Caco-2 (cell line): Measurements from ENCODE around the gene HM13. TPM values are rescaled to one million over a fixed set of nuclear protein-coding genes. Genes with fewer than 3 reads are reported as not detected.

Source experiments
- BruUV-seq: library from RNA; stranded (reverse); fragments of 400-500 nt; replicated peaks from 2 replicates; lab custom pipeline; 2021; lab: Mats Ljungman, UMichigan
- CTCF ChIA-PET: fragments of 300-600 bp; sonication (Branson Sonifier 250); formaldehyde crosslinking; loops from one replicate; lab custom pipeline; 2022; ENCODE audit warnings: antibody characterized with exemption; lab: Charles Lee
- POLR2A ChIA-PET: fragments of 300-600 bp; sonication (Branson Sonifier 250); formaldehyde crosslinking; loops from one replicate; lab custom pipeline; 2022; ENCODE audit warnings: antibody characterized with exemption; lab: Charles Lee
- DNase-seq, 2 experiments: peaks; one replicate each; pipeline versions ENCODE4 v3.0.0 to v3.0.0-alpha.2; 2020 to 2022
- H3K27me3 ChIP-seq: replicated peaks from 2 replicates; pipeline ENCODE4 v1.6.0; 2011; ENCODE audit warnings: low read length; ENCODE audit not compliant: control insufficient read depth, insufficient read depth
- H3K36me3 ChIP-seq: 2 replicates; pipeline ENCODE4 v1.5.1; 2011; ENCODE audit warnings: low read length; ENCODE audit not compliant: control insufficient read depth, insufficient read depth
- H3K4me1 ChIP-seq: fragments of 250-450 bp; sonication (Bioruptor Pico); 2 replicates; pipeline ENCODE4 v1.5.1; 2020; ENCODE audit warnings: mild to moderate bottlenecking
- H3K4me3 ChIP-seq: 2 replicates; pipeline ENCODE4 v1.5.1; 2011; ENCODE audit warnings: low read depth, mild to moderate bottlenecking, control low read depth, low read length
- H3K9me3 ChIP-seq: fragments of 250-450 bp; sonication (Bioruptor Pico); 2 replicates; pipeline ENCODE4 v1.5.1; 2020; ENCODE audit warnings: mild to moderate bottlenecking, moderate library complexity
- H3K27ac Mint-ChIP-seq: one replicate; pipeline ENCODE4 v1.8.0; 2022; ENCODE audit warnings: mixed read lengths; ENCODE audit not compliant: unreplicated experiment
- H3K27me3 Mint-ChIP-seq: one replicate; pipeline ENCODE4 v1.8.0; 2022; ENCODE audit warnings: mixed read lengths; ENCODE audit not compliant: insufficient read depth, unreplicated experiment
- H3K36me3 Mint-ChIP-seq: one replicate; pipeline ENCODE4 v1.8.0; 2022; ENCODE audit warnings: mild to moderate bottlenecking, mixed read lengths; ENCODE audit not compliant: insufficient read depth, unreplicated experiment
- H3K4me1 Mint-ChIP-seq: one replicate; pipeline ENCODE4 v1.8.0; 2022; ENCODE audit warnings: low read depth, mixed read lengths; ENCODE audit not compliant: unreplicated experiment
- H3K4me3 Mint-ChIP-seq: one replicate; pipeline ENCODE4 v1.8.0; 2022; ENCODE audit warnings: mild to moderate bottlenecking, moderate library complexity, mixed read lengths; ENCODE audit not compliant: unreplicated experiment
- H3K9me3 Mint-ChIP-seq: one replicate; pipeline ENCODE4 v1.8.0; 2022; ENCODE audit warnings: mixed read lengths; ENCODE audit not compliant: unreplicated experiment
- intact Hi-C: fragments of 100-400 bp; cut with micrococcal nuclease; formaldehyde crosslinking; loops from one replicate; pipeline ENCODE4 v1.10.0; 2022; ENCODE audit not compliant: unreplicated experiment
- total RNA-seq: library from RNA; stranded (reverse); gene quantifications from 2 replicates; pipeline ENCODE4 v1.2.3, GENCODE V29; 2022
- TF ChIP-seq, protein P1 (sequence below), 2 experiments: fragments of 200-600 bp in 1 of 2; IDR thresholded peaks; 1 replicate in 1 of 2; 2 replicates in 1 of 2; pipeline versions ENCODE4 v1.5.1 to v1.8.0; 2011 to 2022; ENCODE audit warnings: antibody characterized with exemption in 1 of 2, control low read depth in 1 of 2, inconsistent platforms in 1 of 2, low read depth in 1 of 2, low read length in 1 of 2, mild to moderate bottlenecking in 1 of 2, moderate library complexity in 1 of 2; ENCODE audit not compliant: insufficient read depth in 1 of 2, severe bottlenecking in 1 of 2, unreplicated experiment in 1 of 2

HM13 gene
- total RNA-seq, 1 experiment from 2014 or later = 443 TPM

DNA sequence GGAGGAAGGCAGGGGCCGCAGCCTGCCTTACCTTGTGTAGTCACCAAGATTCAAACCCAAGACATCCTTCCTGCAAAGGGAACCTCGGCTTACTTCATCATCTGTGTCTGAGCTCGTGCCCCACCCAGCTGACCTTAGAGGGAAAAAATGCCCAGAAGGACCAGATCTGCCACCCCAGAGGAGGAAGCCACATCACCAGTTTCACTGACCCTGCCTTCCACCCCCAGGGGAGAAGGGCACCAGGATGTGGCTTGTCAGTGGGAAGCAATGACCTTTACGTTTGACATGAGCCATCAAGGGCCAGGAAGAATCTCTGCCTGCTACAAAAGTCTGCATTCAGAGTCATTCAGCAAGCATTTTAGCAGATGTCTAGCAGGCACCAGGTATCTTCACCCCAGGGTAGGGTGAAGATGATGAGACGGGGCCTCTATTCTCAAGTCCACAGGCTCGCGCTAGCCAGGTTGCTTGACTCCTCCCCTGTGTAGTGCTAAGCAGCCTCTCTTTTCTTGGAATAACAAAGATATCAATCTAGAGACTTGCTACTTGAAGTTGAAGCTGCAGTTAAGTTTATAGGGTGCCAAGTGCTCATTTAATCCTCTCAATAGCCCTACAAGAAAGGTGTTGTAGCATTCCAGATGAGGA lies 28.1 kb downstream of the HM13 start:
- Histone ChIP-seq H3K36me3 (peaks cover 8% of the 10 kb centered on the region), H3K27me3 (no peaks in the 10 kb centered on the region), H3K4me3 (no peak overlapping the region), H3K9me3 (no peaks in the 10 kb centered on the region), H3K4me1 (no peaks in the 10 kb centered on the region)
- Mint-ChIP-seq H3K4me3 (no peak overlapping the region), H3K27me3 (no peaks in the 10 kb centered on the region), H3K36me3 (peaks cover 89% of the 10 kb centered on the region), H3K4me1 (peaks cover 7% of the 10 kb centered on the region), H3K9me3 (no peaks in the 10 kb centered on the region), H3K27ac (no peak overlapping the region)
- intact Hi-C loops = no loop called here
- BruUV-seq = no TSS peak
- TF ChIP-seq, protein P1, sequence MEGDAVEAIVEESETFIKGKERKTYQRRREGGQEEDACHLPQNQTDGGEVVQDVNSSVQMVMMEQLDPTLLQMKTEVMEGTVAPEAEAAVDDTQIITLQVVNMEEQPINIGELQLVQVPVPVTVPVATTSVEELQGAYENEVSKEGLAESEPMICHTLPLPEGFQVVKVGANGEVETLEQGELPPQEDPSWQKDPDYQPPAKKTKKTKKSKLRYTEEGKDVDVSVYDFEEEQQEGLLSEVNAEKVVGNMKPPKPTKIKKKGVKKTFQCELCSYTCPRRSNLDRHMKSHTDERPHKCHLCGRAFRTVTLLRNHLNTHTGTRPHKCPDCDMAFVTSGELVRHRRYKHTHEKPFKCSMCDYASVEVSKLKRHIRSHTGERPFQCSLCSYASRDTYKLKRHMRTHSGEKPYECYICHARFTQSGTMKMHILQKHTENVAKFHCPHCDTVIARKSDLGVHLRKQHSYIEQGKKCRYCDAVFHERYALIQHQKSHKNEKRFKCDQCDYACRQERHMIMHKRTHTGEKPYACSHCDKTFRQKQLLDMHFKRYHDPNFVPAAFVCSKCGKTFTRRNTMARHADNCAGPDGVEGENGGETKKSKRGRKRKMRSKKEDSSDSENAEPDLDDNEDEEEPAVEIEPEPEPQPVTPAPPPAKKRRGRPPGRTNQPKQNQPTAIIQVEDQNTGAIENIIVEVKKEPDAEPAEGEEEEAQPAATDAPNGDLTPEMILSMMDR (IDR thresholded peaks at IDR 0.05; ENCODE audit: insufficient read depth in 1 of 2, low read depth in 1 of 2, low read length in 1 of 2, severe bottlenecking in 1 of 2, unreplicated experiment in 1 of 2) = no peak
- no peak for DNase-seq
- ChIA-PET CTCF (interaction anchor here (0.9 to 2.1 kb wide), 5 partner anchors 15 to 71 kb away, joined by 3 to 4 read pairs (median 4); no protein-coding TSS in a partner anchor), POLR2A (interaction anchor here (0.6 kb wide), 1 partner anchor 109 kb away, joined by 4 read pairs; no protein-coding TSS in a partner anchor)

DNA sequence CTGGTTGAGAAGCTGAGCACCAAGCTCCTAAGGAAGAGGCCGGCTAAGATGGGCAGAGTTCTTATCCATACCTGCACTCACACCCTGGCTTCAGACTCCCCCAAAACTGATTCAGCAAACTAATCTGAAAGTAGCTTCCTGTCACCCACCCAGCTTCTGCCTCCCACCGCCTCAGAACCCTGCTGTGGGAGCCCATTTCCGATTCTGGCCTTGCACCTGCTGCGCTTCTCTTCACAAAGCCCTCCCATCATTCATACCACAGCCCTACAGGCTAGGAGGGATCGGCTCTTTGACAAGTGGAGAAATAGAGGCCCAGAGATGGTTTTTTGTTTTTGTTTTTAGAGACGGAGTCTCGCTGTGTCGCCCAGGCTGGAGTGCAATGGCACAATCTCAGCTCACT lies 28.7 kb downstream of the HM13 start:
- Histone ChIP-seq H3K4me1 (no peaks in the 10 kb centered on the region), H3K4me3 (no peak overlapping the region), H3K9me3 (no peaks in the 10 kb centered on the region), H3K36me3 (peaks cover 8% of the 10 kb centered on the region), H3K27me3 (no peaks in the 10 kb centered on the region)
- TF ChIP-seq, protein P1 (IDR thresholded peaks at IDR 0.05; ENCODE audit: insufficient read depth in 1 of 2, low read depth in 1 of 2, low read length in 1 of 2, severe bottlenecking in 1 of 2, unreplicated experiment in 1 of 2) = no peak
- CTCF ChIA-PET = interaction anchor here (1.4 to 2.1 kb wide), 3 partner anchors 14 to 70 kb away, joined by 3 to 6 read pairs (median 4); no protein-coding TSS in a partner anchor
- no TSS peak for BruUV-seq
- H3K27ac Mint-ChIP-seq = no peak overlapping the region
- H3K4me1 Mint-ChIP-seq = peaks cover 7% of the 10 kb centered on the region
- no peaks in the 10 kb centered on the region for H3K27me3 Mint-ChIP-seq
- no peaks in the 10 kb centered on the region for H3K9me3 Mint-ChIP-seq
- H3K36me3 Mint-ChIP-seq = peaks cover 89% of the 10 kb centered on the region
- no peak for DNase-seq
- H3K4me3 Mint-ChIP-seq = no peak overlapping the region
- intact Hi-C loops = no loop called here
- POLR2A ChIA-PET = no interaction called here

DNA sequence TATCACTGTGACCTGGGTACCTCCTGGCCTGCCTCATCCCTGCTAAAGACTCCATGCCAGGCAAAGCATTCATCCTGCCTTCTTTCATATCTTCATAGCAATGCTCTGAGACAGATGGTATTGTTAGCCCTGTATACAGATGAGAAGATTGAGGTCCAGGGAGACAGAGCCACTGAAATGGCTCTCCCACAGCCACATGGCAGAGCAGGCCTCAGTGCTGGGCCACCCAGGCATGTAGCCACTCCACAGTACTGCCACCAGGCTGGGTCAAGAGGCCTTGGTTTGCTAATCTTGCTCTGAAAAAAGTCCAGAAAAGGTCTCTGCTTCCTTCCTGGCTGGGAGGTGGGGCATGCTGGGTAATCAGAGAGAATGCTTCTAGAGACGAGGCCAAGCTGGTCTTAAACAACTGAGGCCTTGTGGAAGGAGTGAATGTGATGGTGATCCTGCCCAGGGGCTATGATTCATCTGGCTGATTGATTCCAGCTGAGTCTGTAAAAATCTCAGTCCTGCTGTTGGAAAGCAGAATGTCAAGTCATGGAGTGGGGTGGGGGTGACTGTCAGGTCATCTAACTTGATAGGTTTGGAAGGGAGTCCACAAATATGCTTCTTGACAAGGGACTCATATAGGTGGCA lies 29.8 kb downstream of the HM13 start:
- no TSS peak for BruUV-seq
- no peaks in the 10 kb centered on the region for H3K27me3 Mint-ChIP-seq

More for the DNA sequence above, 29.8 kb downstream of the HM13 start:
- Histone ChIP-seq H3K4me1 (no peaks in the 10 kb centered on the region), H3K4me3 (no peak overlapping the region), H3K36me3 (peaks cover 9% of the 10 kb centered on the region), H3K27me3 (no peaks in the 10 kb centered on the region), H3K9me3 (no peaks in the 10 kb centered on the region)
- TF ChIP-seq, protein P1 (IDR thresholded peaks at IDR 0.05; ENCODE audit: insufficient read depth in 1 of 2, low read depth in 1 of 2, low read length in 1 of 2, severe bottlenecking in 1 of 2, unreplicated experiment in 1 of 2) = no peak
- Mint-ChIP-seq H3K4me1 (peaks cover 4% of the 10 kb centered on the region), H3K9me3 (no peaks in the 10 kb centered on the region), H3K27ac (no peak overlapping the region), H3K36me3 (peaks cover 88% of the 10 kb centered on the region), H3K4me3 (no peak overlapping the region)
- CTCF ChIA-PET = interaction anchor here (2.1 kb wide), 2 partner anchors 13 to 69 kb away, joined by 4 to 6 read pairs; no protein-coding TSS in a partner anchor
- intact Hi-C loops = no loop called here
- DNase-seq = no peak
- POLR2A ChIA-PET = interaction anchor here (0.5 kb wide), 1 partner anchor 20 kb away, joined by 6 read pairs; no protein-coding TSS in a partner anchor
